GM23338 (cell line): ENCODE data around the gene TMC1.

ENCODE experiments used
- ETS1 ChIP-seq: IDR thresholded peaks from 2 replicates; pipeline ENCODE4 v1.6.1; 2016; ENCODE audit warnings: antibody characterized with exemption
- EZH2 ChIP-seq: fragments of 200-600 bp; sonication (generic); IDR thresholded peaks from one replicate; pipeline ENCODE4 v1.8.0; 2017; ENCODE audit warnings: antibody characterized with exemption, mild to moderate bottlenecking, low read depth; ENCODE audit not compliant: unreplicated experiment
- POLR2AphosphoS5 ChIP-seq: IDR thresholded peaks from 2 replicates; pipeline ENCODE4 v1.6.1; 2016; ENCODE audit warnings: antibody characterized with exemption, low read depth
- TF ChIP-seq, protein P1 (sequence below), 2 experiments: fragments of 200-600 bp in 1 of 2; sonication (generic) in 1 of 2; conservative IDR thresholded peaks; 2 replicates each; pipeline versions ENCODE4 v1.5.1 to v1.6.1; 2016 to 2017; ENCODE audit warnings: antibody characterized with exemption in 2 of 2, low read depth in 2 of 2, mild to moderate bottlenecking in 2 of 2, moderate library complexity in 1 of 2
- TF ChIP-seq, protein P2 (sequence below): IDR thresholded peaks from one replicate; pipeline ENCODE4 v1.6.1; 2018; ENCODE audit warnings: antibody characterized with exemption; ENCODE audit not compliant: unreplicated experiment

- TF ChIP-seq, protein P1, sequence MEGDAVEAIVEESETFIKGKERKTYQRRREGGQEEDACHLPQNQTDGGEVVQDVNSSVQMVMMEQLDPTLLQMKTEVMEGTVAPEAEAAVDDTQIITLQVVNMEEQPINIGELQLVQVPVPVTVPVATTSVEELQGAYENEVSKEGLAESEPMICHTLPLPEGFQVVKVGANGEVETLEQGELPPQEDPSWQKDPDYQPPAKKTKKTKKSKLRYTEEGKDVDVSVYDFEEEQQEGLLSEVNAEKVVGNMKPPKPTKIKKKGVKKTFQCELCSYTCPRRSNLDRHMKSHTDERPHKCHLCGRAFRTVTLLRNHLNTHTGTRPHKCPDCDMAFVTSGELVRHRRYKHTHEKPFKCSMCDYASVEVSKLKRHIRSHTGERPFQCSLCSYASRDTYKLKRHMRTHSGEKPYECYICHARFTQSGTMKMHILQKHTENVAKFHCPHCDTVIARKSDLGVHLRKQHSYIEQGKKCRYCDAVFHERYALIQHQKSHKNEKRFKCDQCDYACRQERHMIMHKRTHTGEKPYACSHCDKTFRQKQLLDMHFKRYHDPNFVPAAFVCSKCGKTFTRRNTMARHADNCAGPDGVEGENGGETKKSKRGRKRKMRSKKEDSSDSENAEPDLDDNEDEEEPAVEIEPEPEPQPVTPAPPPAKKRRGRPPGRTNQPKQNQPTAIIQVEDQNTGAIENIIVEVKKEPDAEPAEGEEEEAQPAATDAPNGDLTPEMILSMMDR (conservative IDR thresholded peaks at IDR 0.05; ENCODE audit: low read depth in 2 of 2), result no peak
- TF ChIP-seq EZH2 (no peak), POLR2AphosphoS5 (no peak), ETS1 (no peak)
- TF ChIP-seq, protein P2, sequence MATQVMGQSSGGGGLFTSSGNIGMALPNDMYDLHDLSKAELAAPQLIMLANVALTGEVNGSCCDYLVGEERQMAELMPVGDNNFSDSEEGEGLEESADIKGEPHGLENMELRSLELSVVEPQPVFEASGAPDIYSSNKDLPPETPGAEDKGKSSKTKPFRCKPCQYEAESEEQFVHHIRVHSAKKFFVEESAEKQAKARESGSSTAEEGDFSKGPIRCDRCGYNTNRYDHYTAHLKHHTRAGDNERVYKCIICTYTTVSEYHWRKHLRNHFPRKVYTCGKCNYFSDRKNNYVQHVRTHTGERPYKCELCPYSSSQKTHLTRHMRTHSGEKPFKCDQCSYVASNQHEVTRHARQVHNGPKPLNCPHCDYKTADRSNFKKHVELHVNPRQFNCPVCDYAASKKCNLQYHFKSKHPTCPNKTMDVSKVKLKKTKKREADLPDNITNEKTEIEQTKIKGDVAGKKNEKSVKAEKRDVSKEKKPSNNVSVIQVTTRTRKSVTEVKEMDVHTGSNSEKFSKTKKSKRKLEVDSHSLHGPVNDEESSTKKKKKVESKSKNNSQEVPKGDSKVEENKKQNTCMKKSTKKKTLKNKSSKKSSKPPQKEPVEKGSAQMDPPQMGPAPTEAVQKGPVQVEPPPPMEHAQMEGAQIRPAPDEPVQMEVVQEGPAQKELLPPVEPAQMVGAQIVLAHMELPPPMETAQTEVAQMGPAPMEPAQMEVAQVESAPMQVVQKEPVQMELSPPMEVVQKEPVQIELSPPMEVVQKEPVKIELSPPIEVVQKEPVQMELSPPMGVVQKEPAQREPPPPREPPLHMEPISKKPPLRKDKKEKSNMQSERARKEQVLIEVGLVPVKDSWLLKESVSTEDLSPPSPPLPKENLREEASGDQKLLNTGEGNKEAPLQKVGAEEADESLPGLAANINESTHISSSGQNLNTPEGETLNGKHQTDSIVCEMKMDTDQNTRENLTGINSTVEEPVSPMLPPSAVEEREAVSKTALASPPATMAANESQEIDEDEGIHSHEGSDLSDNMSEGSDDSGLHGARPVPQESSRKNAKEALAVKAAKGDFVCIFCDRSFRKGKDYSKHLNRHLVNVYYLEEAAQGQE, result no peak
These were observed 297.0 kb downstream of the TMC1 start for GRCh38 chr9:72818385-72818784.
